ENCODE measurements around the gene PRR35.
"Not testable (repeated sequence)": the region's sequence is repeated elsewhere in the genome, so short reads cannot be mapped to it uniquely, and the experiment has no call there.

Gene PRR35

DNA sequence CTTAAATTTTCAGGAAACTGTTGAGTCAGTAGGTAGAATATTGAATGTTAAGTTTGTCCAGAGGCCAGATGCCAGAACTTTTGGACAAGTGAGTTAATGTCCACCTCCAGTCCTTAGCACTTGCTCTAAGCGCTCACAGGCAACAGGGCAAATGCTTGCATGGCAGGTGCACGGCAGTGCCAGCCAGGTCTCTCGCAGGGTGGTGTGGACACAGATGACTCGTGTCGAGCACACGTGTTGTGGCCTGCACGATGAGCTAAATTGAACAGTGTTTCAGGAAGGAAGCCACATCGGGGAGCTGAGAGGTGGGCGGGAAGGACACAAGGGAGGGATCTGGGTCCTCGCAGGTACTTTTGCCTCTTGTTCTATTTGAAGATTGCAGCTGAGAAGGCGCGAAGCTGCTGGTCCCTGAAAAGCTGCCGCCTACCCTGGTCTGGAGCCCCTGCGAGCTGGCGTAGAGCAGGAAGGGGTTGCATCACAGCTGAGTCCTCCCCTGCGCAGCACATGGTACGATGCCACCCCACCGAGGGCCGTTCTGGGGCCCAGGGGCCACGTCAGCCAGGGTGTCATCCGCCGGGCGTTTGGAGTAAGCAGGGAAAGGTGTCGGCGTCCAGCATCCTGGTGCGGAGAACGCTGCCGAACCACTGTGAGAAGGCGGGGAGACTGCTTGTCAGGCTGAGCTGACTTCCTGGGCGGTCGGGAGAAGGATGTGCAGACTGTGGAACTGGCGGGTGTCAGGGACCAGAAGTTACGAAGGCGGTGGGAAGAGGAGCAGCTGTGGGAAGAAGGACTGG lies 35.9 kb downstream of the PRR35 start:
- no peak for DNase-seq (ENCODE audit: low read depth)

DNA sequence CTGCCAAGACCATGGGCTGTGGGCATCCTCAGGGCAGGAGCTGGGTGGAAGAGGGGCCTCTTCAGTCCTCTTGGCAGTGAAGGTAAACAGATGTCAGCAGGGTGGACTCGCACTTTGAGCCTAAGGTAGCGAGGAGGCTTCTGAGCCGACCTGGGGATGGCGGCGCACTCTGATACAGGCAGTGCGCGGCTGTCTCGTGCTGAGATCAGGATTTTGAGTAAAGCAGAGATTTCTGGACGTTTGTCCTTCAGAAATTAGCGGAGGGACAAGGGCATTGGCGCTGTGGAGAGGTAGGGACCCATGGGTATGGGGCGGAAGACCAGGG lies 36.5 kb downstream of the PRR35 start:
- no peak for DNase-seq (ENCODE audit: low read depth)

DNA sequence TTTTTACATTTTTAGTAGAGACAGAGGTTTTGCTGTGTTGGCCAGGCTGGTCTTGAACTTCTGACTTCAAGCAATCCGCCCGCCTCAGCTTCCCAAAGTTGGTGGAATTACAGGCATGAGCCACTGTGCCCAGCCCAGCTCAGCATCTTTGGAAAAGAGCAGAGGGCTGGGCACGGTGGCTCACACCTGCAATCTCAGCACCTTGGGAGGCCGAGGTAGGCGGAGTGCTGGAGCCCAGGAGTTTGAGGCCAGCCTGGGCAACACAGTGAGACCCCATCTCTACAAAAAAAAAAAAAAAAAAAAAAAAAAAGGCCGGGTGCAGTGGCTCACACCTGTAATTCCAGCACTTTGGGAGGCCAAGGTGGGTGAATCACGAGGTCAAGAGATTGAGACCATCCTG lies 37.5 kb downstream of the PRR35 start:
- not testable (repeated sequence) for DNase-seq (ENCODE audit: low read depth)

DNA sequence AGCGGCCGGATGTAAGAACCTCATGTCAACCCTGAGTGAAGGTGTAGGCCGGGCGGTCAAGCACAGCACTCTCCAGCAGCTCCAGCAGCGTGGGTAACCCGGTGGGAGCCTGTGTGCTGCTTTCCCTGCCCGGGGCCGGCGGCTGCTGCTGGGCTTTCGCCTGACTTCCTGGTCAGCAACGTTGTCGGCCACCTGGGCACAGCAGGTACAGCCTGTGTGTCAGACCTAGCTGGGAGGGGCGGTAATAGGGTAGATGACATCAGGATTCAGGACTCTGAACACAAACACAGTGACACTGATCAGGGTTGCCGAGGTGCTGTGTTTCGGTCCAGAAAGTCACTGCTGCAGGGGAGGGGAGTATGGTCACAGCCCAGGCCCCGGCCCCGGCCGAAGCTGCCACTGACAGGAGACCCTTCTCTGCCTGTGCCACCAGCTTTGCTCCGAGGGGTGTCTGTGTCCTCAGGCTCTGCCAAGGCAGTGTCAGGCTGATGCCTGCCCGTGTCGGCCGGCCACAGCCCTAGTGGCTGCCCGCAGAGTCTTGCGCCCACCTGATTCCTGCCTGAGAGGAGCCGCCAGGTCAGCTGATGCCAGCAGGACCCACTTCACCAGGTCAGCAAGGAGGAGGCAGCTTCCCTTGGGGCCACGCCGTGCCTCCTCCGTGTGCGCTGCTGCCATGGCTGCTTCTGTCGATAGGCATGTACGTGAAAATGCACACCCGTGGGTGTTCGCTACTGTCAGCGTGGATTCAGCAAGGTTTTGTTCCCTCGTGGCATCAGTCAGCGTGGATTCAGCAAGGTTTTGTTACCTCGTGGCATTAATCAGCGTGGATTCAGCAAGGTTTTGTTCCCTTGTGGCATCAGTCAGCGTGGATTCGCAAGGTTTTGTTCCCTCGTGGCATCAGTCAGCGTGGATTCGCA lies 38.9 kb downstream of the PRR35 start:
- no peak for DNase-seq (ENCODE audit: low read depth)

DNA sequence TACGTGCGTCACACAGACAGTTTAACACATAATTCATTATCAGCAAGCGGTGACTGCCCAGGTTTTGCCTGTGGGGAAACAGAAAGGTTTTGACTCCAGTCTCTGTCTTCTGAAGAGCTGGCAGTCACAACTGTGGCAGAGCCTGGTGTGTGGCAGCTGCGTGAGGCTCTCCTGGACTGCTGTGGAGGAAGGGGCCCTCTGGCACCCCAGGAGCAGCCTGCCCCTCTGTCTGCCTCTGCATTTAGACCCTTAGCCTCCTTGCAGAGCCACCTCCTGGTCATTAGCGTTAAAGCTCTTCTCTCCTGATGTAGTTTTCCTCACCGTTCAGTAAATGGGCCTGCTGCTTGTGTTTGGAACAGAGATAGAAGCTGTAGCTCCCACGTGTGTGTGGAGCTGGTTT lies 40.6 kb downstream of the PRR35 start:
- no peak for DNase-seq (ENCODE audit: low read depth)

DNA sequence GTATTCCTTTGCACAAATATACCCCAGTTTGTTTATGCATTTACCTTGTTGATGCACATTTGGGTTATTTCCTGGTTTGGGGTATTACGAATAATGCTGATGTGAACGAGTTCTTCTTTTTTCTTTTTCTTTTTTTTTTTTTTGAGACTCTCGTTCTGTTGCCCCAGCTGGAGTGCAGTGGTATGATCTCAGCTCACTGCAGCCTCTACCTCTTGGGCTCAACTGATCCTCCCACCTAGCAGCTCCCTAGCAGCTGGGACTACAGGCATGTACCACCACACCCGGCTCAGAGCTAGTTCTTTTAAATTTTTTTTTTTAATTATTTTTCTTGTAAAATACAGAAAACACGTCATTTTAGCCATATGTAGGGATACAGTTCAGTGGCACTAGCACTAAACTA lies 43.7 kb downstream of the PRR35 start:
- no peak for DNase-seq (ENCODE audit: low read depth)

DNA sequence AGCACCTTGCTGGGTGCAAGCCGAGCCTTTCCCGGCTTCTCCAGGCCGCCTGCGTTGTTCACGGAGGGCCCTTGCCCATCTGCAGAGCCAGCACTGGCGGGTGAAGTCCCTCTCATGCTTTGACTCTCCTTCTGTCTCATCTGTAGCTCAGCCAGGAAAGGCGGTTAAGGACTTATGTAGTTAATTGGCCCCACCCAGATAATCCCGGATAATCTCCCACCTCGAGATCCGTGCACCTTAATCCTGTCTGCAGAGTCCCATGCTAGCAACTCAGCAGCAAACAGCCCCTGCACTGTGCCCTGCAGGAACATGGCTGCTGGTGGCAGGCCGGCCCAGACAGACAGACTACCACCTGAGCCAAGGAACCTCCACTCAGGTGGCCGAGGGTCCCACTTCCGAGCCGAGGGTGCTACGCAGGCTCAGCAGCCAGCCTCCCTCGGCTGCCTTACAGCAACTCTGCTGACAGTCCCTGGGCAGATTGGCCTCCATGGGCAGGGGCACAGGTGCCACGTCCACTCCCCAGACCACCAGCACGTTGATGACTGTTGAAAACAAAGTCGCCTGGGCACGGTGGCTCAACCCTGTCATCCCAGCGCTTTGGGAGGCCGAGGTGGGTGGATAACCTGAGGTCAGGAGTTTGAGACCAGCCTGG lies 46.6 kb downstream of the PRR35 start:
- no peak for DNase-seq (ENCODE audit: low read depth)

DNA sequence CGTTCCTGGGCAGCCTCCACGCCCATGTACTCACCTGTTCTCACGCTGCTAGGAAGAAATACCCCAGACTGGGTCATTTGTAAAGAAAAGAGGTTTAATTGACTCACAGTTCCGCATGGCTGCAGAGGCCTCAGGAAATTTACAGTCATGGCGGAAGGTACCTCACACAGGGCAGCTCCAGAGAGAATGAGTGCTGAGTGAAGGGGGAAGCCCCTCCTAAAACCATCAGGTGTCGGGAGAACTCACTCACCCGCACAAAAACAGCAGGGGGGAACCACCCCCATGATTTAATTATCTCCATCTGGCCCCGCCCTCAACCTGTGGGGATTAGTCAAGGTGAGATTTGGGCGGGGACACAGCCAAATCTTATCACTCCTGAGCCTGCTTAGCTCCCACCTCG lies 47.8 kb downstream of the PRR35 start:
- peak; percentile 30 for DNase-seq (ENCODE audit: low read depth)

DNA sequence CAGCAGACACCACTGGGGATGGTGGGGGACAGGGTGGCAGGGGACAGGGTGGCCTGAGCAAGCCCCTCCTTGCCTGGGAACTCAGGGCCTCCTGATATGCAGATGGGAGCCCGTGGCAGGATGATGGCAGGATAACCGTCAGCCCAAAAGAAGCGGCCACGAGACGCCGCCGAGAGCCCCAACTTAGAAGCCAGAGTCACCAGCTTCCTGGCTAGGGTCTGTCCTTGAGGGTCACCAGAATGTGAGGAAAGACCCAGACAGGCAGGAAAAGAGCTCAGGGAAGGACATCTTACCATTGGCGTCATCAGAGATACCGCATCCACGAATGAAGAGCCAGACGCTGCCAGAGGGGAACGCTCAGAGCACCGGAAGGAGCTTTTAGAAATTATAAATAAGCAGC lies 49.1 kb downstream of the PRR35 start:
- DNase-seq (ENCODE audit: low read depth) = no peak

DNA sequence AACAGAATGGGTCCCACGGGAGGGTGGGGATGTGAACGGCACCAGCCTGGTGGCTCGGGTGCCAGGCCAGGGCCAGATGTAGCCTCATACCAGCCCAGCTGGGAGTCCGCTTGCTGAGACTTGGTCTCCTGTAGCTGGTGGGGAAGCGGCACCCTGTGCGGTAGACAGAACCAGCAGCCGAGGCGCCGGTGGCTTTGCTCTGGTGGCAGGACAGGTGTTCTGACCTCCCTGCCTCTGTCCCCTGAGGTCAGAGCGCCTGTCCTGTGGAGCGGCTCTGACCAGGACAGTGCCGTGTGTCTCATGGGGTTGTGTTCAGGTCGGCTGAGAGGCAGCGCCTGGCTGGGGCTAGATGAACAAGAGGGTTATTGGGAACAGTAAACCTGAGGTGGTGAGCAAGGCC lies 49.8 kb downstream of the PRR35 start:
- no peak for DNase-seq (ENCODE audit: low read depth)

DNA sequence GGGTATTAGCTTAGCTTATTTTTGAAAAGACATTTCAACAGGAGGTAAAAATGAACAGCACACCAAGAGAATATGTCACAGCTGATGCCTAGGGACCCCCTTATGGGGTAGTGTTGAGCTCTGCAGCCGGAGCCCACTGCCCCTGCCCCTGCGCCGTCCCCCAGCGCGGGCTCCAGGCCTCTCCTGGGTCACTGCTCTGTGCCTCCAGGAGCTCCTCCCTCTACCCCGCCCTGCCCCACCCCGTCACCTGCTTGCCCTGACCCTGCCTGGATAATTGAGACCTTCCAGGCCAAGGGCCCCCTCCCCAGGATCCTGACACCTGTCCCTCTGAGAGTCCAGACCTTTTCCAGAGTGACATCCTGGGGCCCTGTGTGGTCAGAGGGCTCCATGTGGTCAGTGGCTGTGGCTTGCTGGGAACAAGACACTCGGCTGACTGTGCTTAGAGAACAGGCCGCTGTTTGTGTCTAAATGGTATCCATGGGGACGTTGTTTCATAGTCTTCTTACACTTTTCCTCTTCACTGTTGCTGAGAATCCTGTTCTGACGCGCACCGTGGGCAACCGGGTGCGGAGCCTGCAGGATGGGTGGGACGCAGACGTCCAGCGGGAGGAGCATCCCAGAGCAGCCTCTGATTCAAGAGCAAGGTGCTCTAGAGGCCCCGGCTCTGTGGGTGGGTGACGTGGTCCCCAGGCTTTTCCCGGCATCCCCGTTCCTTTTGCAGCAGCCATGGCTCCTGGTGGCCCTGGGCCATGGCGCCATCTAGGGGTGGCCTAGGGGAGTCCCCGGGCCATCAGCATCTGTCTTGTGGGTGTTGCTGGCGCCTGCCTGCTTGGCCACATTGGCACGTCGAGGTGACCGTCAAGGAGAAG lies 50.6 kb downstream of the PRR35 start:
- peak; percentile 47 for DNase-seq (ENCODE audit: low read depth)

DNA sequence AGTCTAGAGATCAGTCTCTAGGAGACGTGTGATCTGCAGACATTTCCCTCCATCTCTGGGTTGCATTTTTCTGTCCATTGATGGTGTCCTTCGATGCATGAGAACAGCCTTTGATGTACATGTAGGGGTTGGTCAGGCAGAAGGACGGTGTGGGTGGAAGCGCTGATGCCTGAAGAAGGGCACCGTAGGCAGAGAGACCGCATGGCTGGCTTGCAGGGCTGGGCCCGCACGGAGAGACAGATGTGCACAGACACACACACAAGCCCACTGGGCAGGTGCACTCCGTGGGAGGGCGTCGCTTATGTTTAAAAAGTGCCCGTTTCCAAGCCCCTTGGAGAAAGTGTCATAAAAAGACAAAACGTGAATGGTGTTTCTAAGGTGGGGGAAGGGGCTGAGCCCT lies 54.9 kb downstream of the PRR35 start:
- DNase-seq (ENCODE audit: low read depth) = no peak
